Natural killer cell treated with Interleukin-12 subunit alpha and Interleukin-12 subunit beta and Interleukin-15 and Interleukin-18, amount 100 ng/mL, for 72 hours (primary cell): ENCODE data around the gene INVS. TPM values are rescaled to one million over a fixed set of nuclear protein-coding genes. Genes with fewer than 3 reads are reported as not detected.
A peak's percentile ranks its signal among the peaks of the same experiment; 100 is the strongest.
"Not testable (repeated sequence)": the region's sequence is repeated elsewhere in the genome, so short reads cannot be mapped to it uniquely, and the experiment has no call there.

ENCODE experiments used
- ATAC-seq, 2 donors: fragments of 150-1000 bp; cut with Tn5 transposase in 1 of 2; sonication (Bioruptor Pico), chemical (Tn5 transposase) in 1 of 2; 2 replicates each; pipeline ENCODE4 v1.10.0; 2021
- DNase-seq: peaks from one replicate; pipeline ENCODE4 v3.0.0; 2022; ENCODE audit warnings: low spot score
- H3K27ac Mint-ChIP-seq, 2 donors: 1 replicate in 1 of 2; 2 replicates in 1 of 2; pipeline ENCODE4 v1.8.0; 2022; ENCODE audit warnings: mixed read lengths in 2 of 2, mild to moderate bottlenecking in 1 of 2, moderate library complexity in 1 of 2
- H3K27me3 Mint-ChIP-seq, 2 donors: 1 replicate in 1 of 2; 2 replicates in 1 of 2; pipeline ENCODE4 v1.8.0; 2022; ENCODE audit warnings: mixed read lengths in 2 of 2
- H3K36me3 Mint-ChIP-seq: one replicate; pipeline ENCODE4 v1.8.0; 2022; ENCODE audit warnings: mixed read lengths
- H3K4me1 Mint-ChIP-seq, 2 donors: 1 replicate in 1 of 2; 2 replicates in 1 of 2; pipeline ENCODE4 v1.8.0; 2022; ENCODE audit warnings: low read depth in 2 of 2, mixed read lengths in 2 of 2, mild to moderate bottlenecking in 1 of 2
- H3K4me3 Mint-ChIP-seq: one replicate; pipeline ENCODE4 v1.8.0; 2022; ENCODE audit warnings: mixed read lengths
- H3K9me3 Mint-ChIP-seq: 2 replicates; pipeline ENCODE4 v1.8.0; 2022; ENCODE audit warnings: mixed read lengths
- total RNA-seq, 2 donors: library from RNA; stranded (reverse); gene quantifications; one replicate each; pipeline ENCODE4 v1.2.3, GENCODE V29; 2022

Gene INVS
- total RNA-seq, 2 donors from 2014 or later = 22.1 to 32.8 TPM

- ATAC-seq (no peak), DNase-seq (no peak)
- Mint-ChIP-seq H3K4me3 (no peak overlapping the region), H3K27ac (no peak overlapping the region), H3K36me3 (no peaks in the 10 kb centered on the region), H3K27me3 (no peaks in the 10 kb centered on the region), H3K9me3 (no peaks in the 10 kb centered on the region), H3K4me1 (peaks cover 6 to 8% of the 10 kb centered on the region in 2 donors)
Observed at GRCh38 chr9:100117316-100117715, 18.3 kb downstream of the INVS start.

GRCh38 chr9:100120286-100120685, 21.2 kb downstream of the INVS start:
- no peaks in the 10 kb centered on the region for H3K9me3 Mint-ChIP-seq
- peak in 1 of 2 donors; percentile 31 for ATAC-seq
- no peaks in the 10 kb centered on the region for H3K36me3 Mint-ChIP-seq
- no peak for DNase-seq
- H3K4me1 Mint-ChIP-seq = peaks cover 0 to 8% of the 10 kb centered on the region in 2 donors
- H3K4me3 Mint-ChIP-seq = no peak overlapping the region
- no peak overlapping the region for H3K27ac Mint-ChIP-seq
- H3K27me3 Mint-ChIP-seq = no peaks in the 10 kb centered on the region

- peaks cover 0 to 6% of the 10 kb centered on the region in 2 donors for H3K4me1 Mint-ChIP-seq
- H3K4me3 Mint-ChIP-seq = no peak overlapping the region
- no peaks in the 10 kb centered on the region for H3K36me3 Mint-ChIP-seq
- H3K27me3 Mint-ChIP-seq = no peaks in the 10 kb centered on the region
- H3K9me3 Mint-ChIP-seq = no peaks in the 10 kb centered on the region
- ATAC-seq = no peak
- DNase-seq = no peak
- H3K27ac Mint-ChIP-seq = no peak overlapping the region
Observed at GRCh38 chr9:100125236-100125635, 26.2 kb downstream of the INVS start.

- Mint-ChIP-seq H3K36me3 (no peaks in the 10 kb centered on the region), H3K4me3 (no peak overlapping the region), H3K27me3 (no peaks in the 10 kb centered on the region), H3K9me3 (no peaks in the 10 kb centered on the region), H3K4me1 (peaks cover 0 to 3% of the 10 kb centered on the region in 2 donors), H3K27ac (no peak overlapping the region)
- DNase-seq (no peak), ATAC-seq (no peak)
Observed at GRCh38 chr9:100125910-100126309, 26.9 kb downstream of the INVS start.

DNA sequence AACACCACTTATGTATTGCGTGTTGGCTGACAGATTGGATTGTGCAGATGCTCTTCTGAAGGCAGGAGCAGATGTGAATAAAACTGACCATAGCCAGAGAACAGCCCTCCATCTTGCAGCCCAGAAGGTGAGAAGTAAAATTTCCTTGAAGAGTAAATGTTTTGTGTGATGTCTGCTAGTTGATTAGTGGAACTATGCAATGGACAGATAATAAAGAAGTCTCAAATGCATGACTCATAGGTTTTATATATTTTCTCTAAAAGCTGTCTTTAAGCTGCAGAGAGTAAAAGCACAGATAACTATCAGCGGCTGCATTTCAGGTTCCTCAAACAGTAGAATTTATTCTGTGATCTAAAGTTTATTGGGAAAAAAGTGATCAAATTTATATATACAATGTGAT, 27.4 kb downstream of the INVS start:
- DNase-seq (no peak), ATAC-seq (no peak)
- Mint-ChIP-seq H3K9me3 (no peaks in the 10 kb centered on the region), H3K4me1 (peaks cover 0 to 3% of the 10 kb centered on the region in 2 donors), H3K27me3 (no peaks in the 10 kb centered on the region), H3K4me3 (no peak overlapping the region), H3K27ac (no peak overlapping the region), H3K36me3 (no peaks in the 10 kb centered on the region)

DNA sequence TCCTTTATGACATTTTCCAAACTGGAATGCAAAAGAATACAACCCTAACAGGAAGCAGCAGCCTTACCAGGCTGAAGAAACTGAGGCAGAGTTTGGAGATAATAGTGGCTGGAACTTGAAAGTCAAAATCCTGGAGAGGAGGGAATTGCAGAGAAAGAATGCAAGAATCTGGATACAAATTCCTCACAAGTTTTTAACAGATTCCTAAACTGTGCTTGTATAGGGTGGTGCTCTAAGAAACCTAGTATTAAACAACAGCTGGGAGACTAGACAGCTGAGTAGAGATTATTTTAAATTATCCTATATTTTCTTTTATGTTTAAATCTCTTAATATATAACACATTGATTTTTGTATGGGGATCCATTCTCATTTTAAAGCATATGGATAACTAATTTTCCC, 30.7 kb downstream of the INVS start:
- H3K27ac Mint-ChIP-seq = no peak overlapping the region

GRCh38 chr9:100131216-100131615, 32.2 kb downstream of the INVS start:
- no peak overlapping the region for H3K4me3 Mint-ChIP-seq
- no peak for DNase-seq
- no peaks in the 10 kb centered on the region for H3K9me3 Mint-ChIP-seq
- peaks cover 4% of the 10 kb centered on the region for H3K36me3 Mint-ChIP-seq
- H3K27ac Mint-ChIP-seq = no peak overlapping the region
- ATAC-seq = no peak
- H3K27me3 Mint-ChIP-seq = no peaks in the 10 kb centered on the region
- H3K4me1 Mint-ChIP-seq = no peaks in the 10 kb centered on the region

More for the DNA sequence above, 30.7 kb downstream of the INVS start:
- Mint-ChIP-seq H3K27me3 (no peaks in the 10 kb centered on the region), H3K36me3 (peaks cover 4% of the 10 kb centered on the region), H3K9me3 (no peaks in the 10 kb centered on the region), H3K4me3 (no peak overlapping the region), H3K4me1 (peaks cover 0 to 3% of the 10 kb centered on the region in 2 donors)
- ATAC-seq (no peak), DNase-seq (no peak)

DNA sequence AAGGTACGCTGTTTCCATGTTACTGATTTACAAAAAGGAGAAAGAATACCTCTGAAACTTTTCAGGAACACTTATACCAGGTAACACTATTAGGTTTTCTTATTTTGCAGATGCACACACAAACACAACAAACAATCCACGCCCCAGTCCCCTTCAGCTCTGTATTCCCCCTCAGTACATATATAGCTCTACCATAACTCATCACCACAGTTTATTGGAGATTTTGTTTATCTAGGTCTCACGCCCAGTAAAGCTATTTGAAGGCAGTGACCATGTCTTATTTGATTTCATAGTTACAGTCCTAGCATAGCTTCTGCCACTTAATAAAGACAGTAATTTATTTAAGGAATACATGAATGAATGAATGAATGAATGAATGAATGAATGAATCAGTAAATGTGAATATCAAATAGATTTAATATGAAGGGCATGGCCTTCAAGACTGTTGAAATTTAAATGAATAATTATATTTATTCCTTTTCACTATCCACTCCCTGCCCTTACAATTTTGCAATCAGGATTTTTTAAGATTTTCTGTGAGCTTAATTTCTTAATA, 32.9 kb downstream of the INVS start:
- Mint-ChIP-seq H3K4me1 (no peaks in the 10 kb centered on the region), H3K36me3 (peaks cover 4% of the 10 kb centered on the region), H3K27ac (no peak overlapping the region), H3K9me3 (no peaks in the 10 kb centered on the region), H3K27me3 (no peaks in the 10 kb centered on the region), H3K4me3 (no peak overlapping the region)
- ATAC-seq (no peak), DNase-seq (no peak)

DNA sequence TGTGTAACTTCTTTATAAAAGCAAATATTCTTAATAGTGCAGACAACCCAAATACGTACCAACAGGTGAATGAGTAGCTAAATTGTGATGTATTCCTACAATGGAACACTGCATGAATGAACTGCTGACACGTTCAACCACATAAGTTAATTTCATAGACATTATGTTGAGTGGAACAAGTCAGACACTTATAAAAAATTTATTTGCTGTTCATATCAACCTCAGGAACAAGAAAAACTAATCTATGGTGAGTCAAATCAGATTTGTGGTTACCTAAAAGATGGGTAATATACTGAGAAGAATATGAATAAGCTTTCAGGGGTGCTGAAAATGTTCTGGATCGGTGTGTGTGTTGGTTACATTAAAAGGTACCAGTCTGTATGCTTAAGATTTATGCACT, 35.7 kb downstream of the INVS start:
- DNase-seq (no peak), ATAC-seq (peak in 1 of 2 donors; percentile 66)
- Mint-ChIP-seq H3K27ac (no peak overlapping the region), H3K4me3 (no peak overlapping the region), H3K9me3 (no peaks in the 10 kb centered on the region), H3K36me3 (peaks cover 4% of the 10 kb centered on the region), H3K4me1 (no peaks in the 10 kb centered on the region), H3K27me3 (no peaks in the 10 kb centered on the region)

- not testable (repeated sequence) for H3K27ac Mint-ChIP-seq, ATAC-seq, H3K36me3 Mint-ChIP-seq, H3K4me3 Mint-ChIP-seq, DNase-seq, H3K9me3 Mint-ChIP-seq, H3K27me3 Mint-ChIP-seq, H3K4me1 Mint-ChIP-seq
Observed at GRCh38 chr9:100136799-100137198, 37.8 kb downstream of the INVS start.

DNA sequence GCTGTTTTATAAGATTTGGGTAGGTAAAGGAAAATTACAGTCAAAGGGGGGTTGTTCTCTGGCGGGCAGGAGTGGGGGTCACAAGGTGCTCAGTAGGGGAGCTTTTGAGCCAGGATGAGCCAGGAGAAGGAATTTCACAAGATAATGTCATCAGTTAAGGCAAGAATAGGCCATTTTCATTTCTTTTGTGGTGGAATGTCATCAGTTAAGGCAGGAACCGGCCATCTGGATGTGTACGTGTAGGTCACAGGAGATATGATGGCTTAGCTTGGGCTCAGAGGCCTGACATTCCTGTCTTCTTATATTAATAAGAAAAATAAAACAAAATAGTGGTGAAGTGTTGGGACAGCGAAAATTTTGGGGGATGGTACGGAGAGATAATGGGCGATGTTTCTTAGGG, 41.3 kb downstream of the INVS start:
- not testable (repeated sequence) for H3K4me1 Mint-ChIP-seq, H3K9me3 Mint-ChIP-seq, DNase-seq, H3K27me3 Mint-ChIP-seq, H3K27ac Mint-ChIP-seq, H3K4me3 Mint-ChIP-seq, ATAC-seq, H3K36me3 Mint-ChIP-seq

DNA sequence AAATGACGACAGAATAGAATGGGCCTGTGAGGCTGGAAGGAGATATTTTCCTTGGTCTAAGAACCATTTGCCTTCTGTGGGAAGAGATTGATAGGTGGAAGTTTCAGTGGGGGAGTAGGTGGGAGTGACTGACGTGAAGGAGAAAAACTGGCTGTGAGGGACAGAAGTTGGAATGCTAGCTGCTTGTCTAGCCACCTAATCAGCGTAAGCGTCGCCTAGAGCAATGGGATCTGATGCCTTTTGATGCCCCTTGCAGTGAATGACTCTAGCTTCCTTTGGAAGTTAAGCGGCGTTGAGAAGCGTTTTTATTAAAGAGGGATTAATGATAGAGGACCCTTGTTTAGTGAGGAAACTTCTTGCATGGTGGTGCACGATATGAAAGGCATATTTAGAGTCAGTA, 42.8 kb downstream of the INVS start:
- not testable (repeated sequence) for DNase-seq, H3K27ac Mint-ChIP-seq, H3K36me3 Mint-ChIP-seq, ATAC-seq, H3K9me3 Mint-ChIP-seq, H3K4me3 Mint-ChIP-seq, H3K27me3 Mint-ChIP-seq
- H3K4me1 Mint-ChIP-seq = peaks cover 0 to 13% of the 10 kb centered on the region in 2 donors

DNA sequence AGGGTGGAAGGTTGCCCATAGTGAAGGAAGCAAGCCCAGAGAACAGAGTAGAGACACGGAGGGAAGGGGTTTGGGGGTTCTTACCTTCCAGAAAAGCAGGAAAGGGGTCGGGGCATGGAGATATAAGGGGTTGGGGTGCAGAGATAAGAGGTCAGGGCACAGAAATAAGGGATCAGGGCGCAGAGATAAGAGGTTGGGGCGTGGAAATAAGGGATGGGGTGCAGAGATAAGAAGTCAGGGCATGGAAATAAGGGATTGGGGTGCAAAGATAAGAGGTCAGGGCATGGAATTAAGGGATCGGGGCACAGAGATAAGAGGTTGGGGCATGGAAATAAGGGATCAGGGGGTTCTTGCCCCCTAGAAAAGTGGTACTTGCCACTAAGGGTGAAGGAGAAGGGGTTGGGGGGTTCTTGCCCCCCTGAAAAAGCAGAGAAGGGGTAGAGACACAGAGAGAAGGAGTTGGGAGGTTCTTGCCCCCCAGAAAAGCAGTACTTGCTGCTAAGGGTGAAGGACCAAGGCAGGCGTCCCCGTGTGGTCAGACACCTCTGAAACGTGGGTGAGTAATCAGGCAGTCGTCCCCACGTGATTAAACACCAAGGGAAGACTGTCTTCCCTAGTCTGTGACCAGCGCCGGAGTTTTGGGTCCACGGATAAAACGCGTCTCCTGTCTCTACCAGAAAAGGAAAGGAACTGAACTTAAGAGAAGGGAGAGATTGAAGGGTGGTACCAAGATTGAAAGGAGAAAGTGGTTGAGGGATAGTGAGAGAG, 46.3 kb downstream of the INVS start:
- not testable (repeated sequence) for H3K27ac Mint-ChIP-seq, H3K9me3 Mint-ChIP-seq, H3K27me3 Mint-ChIP-seq, ATAC-seq, H3K4me3 Mint-ChIP-seq, DNase-seq, H3K36me3 Mint-ChIP-seq
- peaks cover 0 to 13% of the 10 kb centered on the region in 2 donors for H3K4me1 Mint-ChIP-seq

- not testable (repeated sequence) for H3K27ac Mint-ChIP-seq, DNase-seq, H3K4me3 Mint-ChIP-seq, H3K27me3 Mint-ChIP-seq, H3K9me3 Mint-ChIP-seq, H3K36me3 Mint-ChIP-seq, ATAC-seq
- H3K4me1 Mint-ChIP-seq = peaks cover 0 to 13% of the 10 kb centered on the region in 2 donors
Observed at GRCh38 chr9:100145976-100146375, 46.9 kb downstream of the INVS start.
